Chondrocyte (in vitro differentiated cells): ENCODE data around the gene ALOX12B. TPM values are rescaled to one million over a fixed set of nuclear protein-coding genes. Genes with fewer than 3 reads are reported as not detected.
"Not testable (repeated sequence)": the region's sequence is repeated elsewhere in the genome, so short reads cannot be mapped to it uniquely, and the experiment has no call there.

Source experiments
- DNase-seq: peaks from one replicate; pipeline ENCODE4 v3.0.0; 2021; ENCODE audit warnings: mixed read lengths, low spot score
- H3K27ac Mint-ChIP-seq: one replicate; pipeline ENCODE4 v1.8.0; 2021; ENCODE audit warnings: mild to moderate bottlenecking, moderate library complexity, mixed read lengths; ENCODE audit not compliant: unreplicated experiment
- H3K27me3 Mint-ChIP-seq: 2 replicates; pipeline ENCODE4 v1.8.0; 2021; ENCODE audit warnings: low read depth, mixed read lengths
- H3K36me3 Mint-ChIP-seq: 2 replicates; pipeline ENCODE4 v1.8.0; 2021; ENCODE audit warnings: low read depth, mixed read lengths
- H3K4me1 Mint-ChIP-seq: 2 replicates; pipeline ENCODE4 v1.8.0; 2021; ENCODE audit warnings: low read depth, mild to moderate bottlenecking, mixed read lengths
- H3K4me3 Mint-ChIP-seq: one replicate; pipeline ENCODE4 v1.8.0; 2021; ENCODE audit warnings: mild to moderate bottlenecking, moderate library complexity, mixed read lengths; ENCODE audit not compliant: unreplicated experiment
- H3K9me3 Mint-ChIP-seq: 2 replicates; pipeline ENCODE4 v1.8.0; 2021; ENCODE audit warnings: low read depth, mixed read lengths
- CTCF ChIP-seq: fragments of 200-600 bp; sonication (generic); IDR thresholded peaks from 2 replicates; pipeline ENCODE4 v1.5.0; 2021; ENCODE audit warnings: antibody characterized with exemption, mild to moderate bottlenecking, moderate library complexity
- microRNA-seq: library from miRNA; unstranded; fragments of <30 nt; microRNA quantifications from one replicate; pipeline ENCODE4 v1.2.0, GENCODE V29; 2020; ENCODE audit warnings: borderline number of aligned reads
- total RNA-seq: library from RNA; stranded (reverse); gene quantifications from 3 replicates; pipeline ENCODE4 v1.2.1, GENCODE V29; 2021

The ALOX12B gene
- total RNA-seq, 1 donor from 2014 or later, result 0.17 TPM

- Mint-ChIP-seq H3K4me3 (no peak overlapping the region), H3K27me3 (peaks cover 24% of the 10 kb centered on the region), H3K36me3 (peaks cover 2% of the 10 kb centered on the region), H3K9me3 (peaks cover 4% of the 10 kb centered on the region), H3K27ac (no peak overlapping the region), H3K4me1 (peaks cover 8% of the 10 kb centered on the region)
- no peak for DNase-seq
- no peak for TF ChIP-seq CTCF
Measured at GRCh38 chr17:8025176-8025911, 62.2 kb downstream of the ALOX12B start.

- not testable (repeated sequence) for H3K36me3 Mint-ChIP-seq, DNase-seq, H3K4me3 Mint-ChIP-seq, H3K27ac Mint-ChIP-seq, H3K9me3 Mint-ChIP-seq
- Mint-ChIP-seq H3K4me1 (peaks cover 13% of the 10 kb centered on the region), H3K27me3 (peaks cover 21% of the 10 kb centered on the region)
Measured at GRCh38 chr17:8024161-8024560, 63.4 kb downstream of the ALOX12B start.

Small RNA genes lying within 50 kb of the gene (microRNA-seq; reads per million reads assigned to microRNA genes)
- gene MIR4314, result not detected

Other genes starting within 250 kb of the ALOX12B start
- gene TMEM88, start 232.7 kb downstream of the ALOX12B start, total RNA-seq, result 1.6 to 1.9 TPM (median 1.8 TPM) in 3 replicates
- gene NAA38, start 230.2 kb downstream of the ALOX12B start, total RNA-seq, result 52.9 to 94.6 TPM (median 57.5 TPM) in 3 replicates
- 6.9 to 10.5 TPM (median 8.6 TPM) in 3 replicates for gene CYB5D1, start 229.7 kb downstream of the ALOX12B start, total RNA-seq
- 129 to 138 TPM (median 134 TPM) in 3 replicates for gene CHD3, start 198.9 kb downstream of the ALOX12B start, total RNA-seq
- gene RNF227, start 171.4 kb downstream of the ALOX12B start, total RNA-seq, result 1.6 to 2.2 TPM (median 1.8 TPM) in 3 replicates
- 1.9 to 3.2 TPM (median 2.3 TPM) in 3 replicates for gene KCNAB3, start 157.9 kb downstream of the ALOX12B start, total RNA-seq
- 113 to 135 TPM (median 121 TPM) in 3 replicates for gene TRAPPC1, start 155.8 kb downstream of the ALOX12B start, total RNA-seq
- 28.7 to 29.2 TPM (median 29.2 TPM) in 3 replicates for gene CNTROB, start 155.5 kb downstream of the ALOX12B start, total RNA-seq
- gene GUCY2D, start 85.1 kb downstream of the ALOX12B start, total RNA-seq, result not detected in 3 replicates
- gene ALOX15B, start 48.7 kb downstream of the ALOX12B start, total RNA-seq, result not detected in 3 replicates
- 0.12 to 0.13 TPM (median 0.12 TPM) in 3 replicates for gene ALOXE3, start 30.8 kb upstream of the ALOX12B start, total RNA-seq
- 0.51 to 1.5 TPM (median 0.70 TPM) in 3 replicates for gene HES7, start 36.4 kb upstream of the ALOX12B start, total RNA-seq
- gene PER1, start 64.7 kb upstream of the ALOX12B start, total RNA-seq, result 68.0 to 87.6 TPM (median 75.9 TPM) in 3 replicates
- gene VAMP2, start 75.2 kb upstream of the ALOX12B start, total RNA-seq, result 45.4 to 58.1 TPM (median 46.7 TPM) in 3 replicates
- gene TMEM107, start 88.7 kb upstream of the ALOX12B start, total RNA-seq, result 7.8 to 12.1 TPM (median 8.4 TPM) in 3 replicates
- gene BORCS6, start 102.5 kb upstream of the ALOX12B start, total RNA-seq, result 5.5 to 8.6 TPM (median 8.2 TPM) in 3 replicates
- gene AURKB, start 122.9 kb upstream of the ALOX12B start, total RNA-seq, result 8.6 to 14.1 TPM (median 8.9 TPM) in 3 replicates
- 19.9 to 28.7 TPM (median 22.1 TPM) in 3 replicates for gene CTC1, start 160.3 kb upstream of the ALOX12B start, total RNA-seq
- 30.2 to 52.1 TPM (median 32.7 TPM) in 3 replicates for gene PFAS, start 161.6 kb upstream of the ALOX12B start, total RNA-seq
- gene RANGRF, start 201.0 kb upstream of the ALOX12B start, total RNA-seq, result 19.8 to 24.5 TPM (median 21.2 TPM) in 3 replicates
- 4.2 to 8.4 TPM (median 5.5 TPM) in 3 replicates for gene SLC25A35, start 207.7 kb upstream of the ALOX12B start, total RNA-seq
- gene ARHGEF15, start 222.5 kb upstream of the ALOX12B start, total RNA-seq, result not detected in 3 replicates